GM12891 (cell line): ENCODE measurements around the gene PDLIM4.

Experiments
- POLR2A ChIP-seq: IDR thresholded peaks from 2 replicates; pipeline ENCODE4 v1.6.1; 2011; ENCODE audit warnings: low read depth, low read length, control low read depth
- SPI1 ChIP-seq: IDR thresholded peaks from 2 replicates; pipeline ENCODE4 v1.6.1; 2011; ENCODE audit warnings: low read depth, low read length, control low read depth
- TAF1 ChIP-seq: IDR thresholded peaks from 2 replicates; pipeline ENCODE4 v1.6.1; 2011; ENCODE audit warnings: low read depth, low read length, control low read depth

- TF ChIP-seq POLR2A, result no peak
- TF ChIP-seq SPI1, result no peak
- TF ChIP-seq TAF1, result no peak
These were observed 6.2 kb upstream of the PDLIM4 start for GRCh38 chr5:132251220-132251725.
